Left lobe of liver (tissue), 1 donor: Measurements from ENCODE around the gene CLPTM1. TPM values are rescaled to one million over a fixed set of nuclear protein-coding genes. Genes with fewer than 3 reads are reported as not detected.

ENCODE experiments used
- total RNA-seq: library from RNA; stranded (reverse); gene quantifications from one replicate; pipeline ENCODE4 v1.2.1, GENCODE V29; 2021
- donor health status: DM: no; HTN: yes; CAD: no.

Gene CLPTM1
- total RNA-seq, 1 donor from 2014 or later, result 92.6 TPM

Other genes with a start within 250 kb of the CLPTM1 start
- gene BCL3, start 206.7 kb upstream of the CLPTM1 start, total RNA-seq, result 30.8 TPM
- gene CBLC, start 177.5 kb upstream of the CLPTM1 start, total RNA-seq, result 14.0 TPM
- gene BCAM, start 146.3 kb upstream of the CLPTM1 start, total RNA-seq, result 40.7 TPM
- gene NECTIN2, start 109.1 kb upstream of the CLPTM1 start, total RNA-seq, result 70.4 TPM
- 28.8 TPM for gene TOMM40, start 64.1 kb upstream of the CLPTM1 start, total RNA-seq
- 5,009 TPM for gene APOE, start 49.6 kb upstream of the CLPTM1 start, total RNA-seq
- gene APOC1, start 40.8 kb upstream of the CLPTM1 start, total RNA-seq, result 6,817 TPM
- gene APOC4, start 13.1 kb upstream of the CLPTM1 start, total RNA-seq, result 297 TPM
- gene APOC2, start 9.3 kb upstream of the CLPTM1 start, total RNA-seq, result 1,677 TPM
- gene RELB, start 46.1 kb downstream of the CLPTM1 start, total RNA-seq, result 1.5 TPM
- 50.5 TPM for gene CLASRP, start 83.7 kb downstream of the CLPTM1 start, total RNA-seq
- gene ZNF296, start 121.1 kb downstream of the CLPTM1 start, total RNA-seq, result 0.35 TPM
- gene GEMIN7, start 123.9 kb downstream of the CLPTM1 start, total RNA-seq, result 11.7 TPM
- 11.3 TPM for gene PPP1R37, start 137.8 kb downstream of the CLPTM1 start, total RNA-seq
- not detected for gene NKPD1, start 205.6 kb downstream of the CLPTM1 start, total RNA-seq
- 30.6 TPM for gene TRAPPC6A, start 222.9 kb downstream of the CLPTM1 start, total RNA-seq
- 6.5 TPM for gene BLOC1S3, start 223.4 kb downstream of the CLPTM1 start, total RNA-seq